Mucosa of descending colon (tissue), 3 donors: ENCODE data around the gene EHHADH. TPM values are rescaled to one million over a fixed set of nuclear protein-coding genes. Genes with fewer than 3 reads are reported as not detected.

Source experiments
- ATAC-seq: fragments of 200-7000 bp; cut with Tn5 transposase; one replicate; pipeline ENCODE4 v1.9.1; 2020; ENCODE audit warnings: mild to moderate bottlenecking, moderate library complexity
- DNase-seq, 3 donors: peaks; one replicate each; pipeline ENCODE4 v3.0.0-alpha.2; 2020
- H3K36me3 ChIP-seq: fragments of 200-600 bp; one replicate; pipeline ENCODE4 v1.8.0; 2021; ENCODE audit warnings: low read depth, mild to moderate bottlenecking
- H3K4me1 ChIP-seq: fragments of 200-600 bp; one replicate; pipeline ENCODE4 v1.8.0; 2021; ENCODE audit warnings: low read depth, mild to moderate bottlenecking
- H3K4me3 ChIP-seq: fragments of 200-600 bp; one replicate; pipeline ENCODE4 v1.8.0; 2021; ENCODE audit warnings: mild to moderate bottlenecking
- H3K9me3 ChIP-seq: fragments of 200-600 bp; one replicate; pipeline ENCODE4 v1.8.0; 2021; ENCODE audit warnings: mild to moderate bottlenecking
- CTCF ChIP-seq: fragments of 200-600 bp; IDR thresholded peaks from one replicate; pipeline ENCODE4 v1.8.0; 2022; ENCODE audit warnings: antibody characterized with exemption, mild to moderate bottlenecking
- intact Hi-C, 2 donors: fragments of 100-400 bp; cut with DNase I in 1 of 2; cut with micrococcal nuclease in 1 of 2; formaldehyde crosslinking; loops; one replicate each; pipeline versions ENCODE4 v1.11.0 to v1.11.1; 2022; cut with DNase I, micrococcal nuclease
- total RNA-seq, 3 donors: library from RNA; stranded (reverse); fragmentation: NEBNext Ultra II Directional in 2 of 3; extraction: Animal tissue kit (Norgen Biotek cat#: 25700) in 2 of 3; gene quantifications; one replicate each; pipeline versions ENCODE4 v1.2.1 to v1.2.4, GENCODE V29; 2021 to 2023
- donor health status: DM: no; HTN: no; CAD: no; lungs with moderate emphysema.
- donor health status: DM: no; HTN: no; CAD: no.
- donor health status: DM: no; HTN: yes; CAD: no.

EHHADH gene
- total RNA-seq, 3 donors from 2014 or later: 18.3 to 33.2 (median 29.0) TPM

GRCh38 chr3:185282696-185283373 lies 29.0 kb upstream of the EHHADH start:
- TF ChIP-seq CTCF: no peak
- H3K36me3 ChIP-seq: no peaks in the 10 kb centered on the region
- intact Hi-C loops: no loop called here

GRCh38 chr3:185280572-185281365 lies 26.9 kb upstream of the EHHADH start:
- ATAC-seq: peak; percentile 55
- Histone ChIP-seq H3K36me3 (no peaks in the 10 kb centered on the region), H3K4me1 (peaks cover 18% of the 10 kb centered on the region), H3K9me3 (no peaks in the 10 kb centered on the region), H3K4me3 (no peak overlapping the region)
- peak; percentile 20 for TF ChIP-seq CTCF
- peak in 1 of 3 donors; percentile 19 for DNase-seq
- intact Hi-C loops: no loop called here

More at GRCh38 chr3:185282696-185283373, 29.0 kb upstream of the EHHADH start:
- peak; percentile 98 to 99 (median 98) for DNase-seq
- peaks cover 18% of the 10 kb centered on the region for H3K4me1 ChIP-seq
- ATAC-seq: peak; percentile 100
- peak overlapping the region; percentile 32 for H3K4me3 ChIP-seq
- no peaks in the 10 kb centered on the region for H3K9me3 ChIP-seq

- intact Hi-C loops: no loop called here
- DNase-seq: no peak
- peaks cover 18% of the 10 kb centered on the region for H3K4me1 ChIP-seq
- H3K36me3 ChIP-seq: no peaks in the 10 kb centered on the region
- no peak for ATAC-seq
- no peaks in the 10 kb centered on the region for H3K9me3 ChIP-seq
- no peak overlapping the region for H3K4me3 ChIP-seq
- TF ChIP-seq CTCF: no peak
Observed at GRCh38 chr3:185279587-185280138, 25.8 kb upstream of the EHHADH start.

- intact Hi-C loops: no loop called here
Observed at GRCh38 chr3:185276415-185276814, 22.6 kb upstream of the EHHADH start.

GRCh38 chr3:185272033-185272432 lies 18.2 kb upstream of the EHHADH start:
- Histone ChIP-seq H3K4me3 (no peak overlapping the region), H3K9me3 (no peaks in the 10 kb centered on the region), H3K4me1 (peaks cover 11% of the 10 kb centered on the region), H3K36me3 (no peaks in the 10 kb centered on the region)
- DNase-seq (no peak), ATAC-seq (no peak)
- no peak for TF ChIP-seq CTCF
- intact Hi-C loops: no loop called here

More at GRCh38 chr3:185276415-185276814, 22.6 kb upstream of the EHHADH start:
- peaks cover 5% of the 10 kb centered on the region for H3K4me1 ChIP-seq
- DNase-seq (no peak), ATAC-seq (no peak)
- no peak for TF ChIP-seq CTCF
- H3K9me3 ChIP-seq: no peaks in the 10 kb centered on the region
- no peak overlapping the region for H3K4me3 ChIP-seq
- H3K36me3 ChIP-seq: no peaks in the 10 kb centered on the region
